ENCODE data around the gene UGT1A5. TPM values are rescaled to one million over a fixed set of nuclear protein-coding genes. Genes with fewer than 3 reads are reported as not detected.

The UGT1A5 gene
- total RNA-seq, 2 donors from 2014 or later: 0.41 TPM; not detected in 1

GRCh38 chr2:233801357-233802131 lies 88.8 kb downstream of the UGT1A5 start:
- Histone ChIP-seq H3K27me3 (replicated peaks; ENCODE audit: insufficient read depth) (no peaks in the 10 kb centered on the region), H3K4me3 (no peak overlapping the region), H3K9me3 (no peaks in the 10 kb centered on the region), H3K27ac (no peak overlapping the region), H3K4me1 (replicated peaks) (no peaks in the 10 kb centered on the region), H3K36me3 (no peaks in the 10 kb centered on the region)
- TF ChIP-seq POLR2AphosphoS5 (IDR thresholded peaks at IDR 0.05) (no peak), POLR2A (IDR thresholded peaks at IDR 0.05) (no peak)
- TF ChIP-seq, protein P1, sequence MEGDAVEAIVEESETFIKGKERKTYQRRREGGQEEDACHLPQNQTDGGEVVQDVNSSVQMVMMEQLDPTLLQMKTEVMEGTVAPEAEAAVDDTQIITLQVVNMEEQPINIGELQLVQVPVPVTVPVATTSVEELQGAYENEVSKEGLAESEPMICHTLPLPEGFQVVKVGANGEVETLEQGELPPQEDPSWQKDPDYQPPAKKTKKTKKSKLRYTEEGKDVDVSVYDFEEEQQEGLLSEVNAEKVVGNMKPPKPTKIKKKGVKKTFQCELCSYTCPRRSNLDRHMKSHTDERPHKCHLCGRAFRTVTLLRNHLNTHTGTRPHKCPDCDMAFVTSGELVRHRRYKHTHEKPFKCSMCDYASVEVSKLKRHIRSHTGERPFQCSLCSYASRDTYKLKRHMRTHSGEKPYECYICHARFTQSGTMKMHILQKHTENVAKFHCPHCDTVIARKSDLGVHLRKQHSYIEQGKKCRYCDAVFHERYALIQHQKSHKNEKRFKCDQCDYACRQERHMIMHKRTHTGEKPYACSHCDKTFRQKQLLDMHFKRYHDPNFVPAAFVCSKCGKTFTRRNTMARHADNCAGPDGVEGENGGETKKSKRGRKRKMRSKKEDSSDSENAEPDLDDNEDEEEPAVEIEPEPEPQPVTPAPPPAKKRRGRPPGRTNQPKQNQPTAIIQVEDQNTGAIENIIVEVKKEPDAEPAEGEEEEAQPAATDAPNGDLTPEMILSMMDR (IDR thresholded peaks at IDR 0.05): no peak
- no peak for DNase-seq (ENCODE audit: low spot score)
- intact Hi-C loops (cut with DNase I): no loop called here
- WGBS: 81% methylated on average over 9 of the region's 9 CpGs

- no peak for TF ChIP-seq POLR2AphosphoS5 (IDR thresholded peaks at IDR 0.05)
- TF ChIP-seq, protein P1 (IDR thresholded peaks at IDR 0.05): no peak
- no peak for TF ChIP-seq POLR2A (IDR thresholded peaks at IDR 0.05)
- H3K9me3 ChIP-seq: no peaks in the 10 kb centered on the region
- no peak overlapping the region for H3K27ac ChIP-seq
- H3K4me1 ChIP-seq (replicated peaks): no peaks in the 10 kb centered on the region
- H3K27me3 ChIP-seq (replicated peaks; ENCODE audit: insufficient read depth): no peaks in the 10 kb centered on the region
- intact Hi-C loops (cut with DNase I): no loop called here
- WGBS: 78% methylated on average over 3 of the region's 3 CpGs
- no peaks in the 10 kb centered on the region for H3K36me3 ChIP-seq
- no peak overlapping the region for H3K4me3 ChIP-seq
- DNase-seq (ENCODE audit: low spot score): no peak
Observed at GRCh38 chr2:233802132-233802815, 89.6 kb downstream of the UGT1A5 start.

GRCh38 chr2:233803292-233803911 lies 90.7 kb downstream of the UGT1A5 start:
- 85% methylated on average over 2 of the region's 2 CpGs for WGBS
- TF ChIP-seq POLR2AphosphoS5 (IDR thresholded peaks at IDR 0.05): no peak
- TF ChIP-seq, protein P1 (IDR thresholded peaks at IDR 0.05): no peak
- no peak for TF ChIP-seq POLR2A (IDR thresholded peaks at IDR 0.05)
- H3K36me3 ChIP-seq: no peaks in the 10 kb centered on the region
- intact Hi-C loops (cut with DNase I): no loop called here
- no peaks in the 10 kb centered on the region for H3K9me3 ChIP-seq
- no peak for DNase-seq (ENCODE audit: low spot score)
- no peak overlapping the region for H3K27ac ChIP-seq
- H3K4me3 ChIP-seq: no peak overlapping the region
- H3K4me1 ChIP-seq (replicated peaks): no peaks in the 10 kb centered on the region
- no peaks in the 10 kb centered on the region for H3K27me3 ChIP-seq (replicated peaks; ENCODE audit: insufficient read depth)

GRCh38 chr2:233803994-233804393 lies 91.3 kb downstream of the UGT1A5 start:
- no peak for DNase-seq (ENCODE audit: low spot score)
- Histone ChIP-seq H3K27ac (no peak overlapping the region), H3K27me3 (replicated peaks; ENCODE audit: insufficient read depth) (no peaks in the 10 kb centered on the region), H3K4me1 (replicated peaks) (no peaks in the 10 kb centered on the region), H3K9me3 (no peaks in the 10 kb centered on the region), H3K36me3 (no peaks in the 10 kb centered on the region), H3K4me3 (no peak overlapping the region)
- 80% methylated on average over 8 of the region's 8 CpGs for WGBS
- TF ChIP-seq, protein P1 (IDR thresholded peaks at IDR 0.05): no peak
- no peak for TF ChIP-seq POLR2A (IDR thresholded peaks at IDR 0.05)
- no peak for TF ChIP-seq POLR2AphosphoS5 (IDR thresholded peaks at IDR 0.05)
- intact Hi-C loops (cut with DNase I): no loop called here
